ENCODE results near the gene HS3ST3B1. TPM values are rescaled to one million over a fixed set of nuclear protein-coding genes. Genes with fewer than 3 reads are reported as not detected.

The HS3ST3B1 gene
- total RNA-seq, 3 donors from 2014 or later = 0.96 to 3.6 (median 2.8) TPM

GRCh38 chr17:14325618-14326167 is 24.8 kb downstream of the HS3ST3B1 start:
- TF ChIP-seq POLR2A (IDR thresholded peaks at IDR 0.05) (no peak), CTCF (IDR thresholded peaks at IDR 0.05) (no peak), POLR2AphosphoS5 (IDR thresholded peaks at IDR 0.05) (no peak)
- no peaks in the 10 kb centered on the region for H3K27me3 ChIP-seq
- no peak overlapping the region for H3K27ac ChIP-seq
- no peaks in the 10 kb centered on the region for H3K36me3 ChIP-seq
- H3K4me1 ChIP-seq = no peaks in the 10 kb centered on the region
- DNase-seq (ENCODE audit: low spot score in 2 of 2) = no peak
- intact Hi-C loops (cut with DNase I; ENCODE audit: low total_unique reads) = no loop called here
- no peak overlapping the region for H3K4me3 ChIP-seq
- H3K9me3 ChIP-seq = no peaks in the 10 kb centered on the region

GRCh38 chr17:14329900-14330491 is 29.1 kb downstream of the HS3ST3B1 start:
- H3K9me3 ChIP-seq = no peaks in the 10 kb centered on the region
- no peak overlapping the region for H3K4me3 ChIP-seq
- no peaks in the 10 kb centered on the region for H3K36me3 ChIP-seq
- H3K27me3 ChIP-seq = no peaks in the 10 kb centered on the region
- DNase-seq (ENCODE audit: low spot score in 2 of 2) = no peak
- TF ChIP-seq POLR2AphosphoS5 (IDR thresholded peaks at IDR 0.05) (no peak), CTCF (IDR thresholded peaks at IDR 0.05) (no peak), POLR2A (IDR thresholded peaks at IDR 0.05) (no peak)
- intact Hi-C loops (cut with DNase I; ENCODE audit: low total_unique reads) = loop anchor here (10.0 kb wide), 1 partner anchor 945 kb away; no protein-coding TSS in a partner anchor
- H3K27ac ChIP-seq = no peak overlapping the region
- no peaks in the 10 kb centered on the region for H3K4me1 ChIP-seq

DNA sequence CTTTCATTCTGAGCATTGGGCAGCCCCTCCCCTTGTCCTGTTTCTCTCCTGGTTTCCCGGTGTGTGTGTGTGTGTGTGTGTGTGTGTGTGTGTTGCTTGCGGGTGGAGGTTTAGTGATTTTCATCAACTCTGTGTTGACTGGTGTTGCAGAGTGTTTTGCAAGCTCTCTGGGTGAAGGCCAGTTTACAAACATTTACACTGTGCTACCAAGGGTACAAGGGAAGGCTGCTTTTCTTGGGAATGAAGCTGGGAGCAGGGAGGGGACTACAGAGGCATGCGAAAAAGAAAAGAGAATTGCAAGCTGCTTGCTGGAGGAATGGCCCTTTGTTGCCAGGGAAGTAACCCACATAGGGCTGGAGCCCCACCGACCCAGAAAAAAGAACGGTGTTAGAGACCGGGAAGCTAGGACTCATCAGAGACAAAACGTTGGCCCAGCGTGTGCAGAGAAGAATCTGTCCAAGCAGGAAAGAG is 29.6 kb downstream of the HS3ST3B1 start:
- H3K4me3 ChIP-seq = no peak overlapping the region
- no peaks in the 10 kb centered on the region for H3K4me1 ChIP-seq
- intact Hi-C loops (cut with DNase I; ENCODE audit: low total_unique reads) = loop anchor here (10.0 kb wide), 1 partner anchor 946 kb away; no protein-coding TSS in a partner anchor
- H3K27me3 ChIP-seq = no peaks in the 10 kb centered on the region
- no peaks in the 10 kb centered on the region for H3K36me3 ChIP-seq
- no peak for TF ChIP-seq CTCF (IDR thresholded peaks at IDR 0.05)
- no peak for TF ChIP-seq POLR2AphosphoS5 (IDR thresholded peaks at IDR 0.05)
- TF ChIP-seq POLR2A (IDR thresholded peaks at IDR 0.05) = no peak
- no peaks in the 10 kb centered on the region for H3K9me3 ChIP-seq
- no peak for DNase-seq (ENCODE audit: low spot score in 2 of 2)
- H3K27ac ChIP-seq = no peak overlapping the region

DNA sequence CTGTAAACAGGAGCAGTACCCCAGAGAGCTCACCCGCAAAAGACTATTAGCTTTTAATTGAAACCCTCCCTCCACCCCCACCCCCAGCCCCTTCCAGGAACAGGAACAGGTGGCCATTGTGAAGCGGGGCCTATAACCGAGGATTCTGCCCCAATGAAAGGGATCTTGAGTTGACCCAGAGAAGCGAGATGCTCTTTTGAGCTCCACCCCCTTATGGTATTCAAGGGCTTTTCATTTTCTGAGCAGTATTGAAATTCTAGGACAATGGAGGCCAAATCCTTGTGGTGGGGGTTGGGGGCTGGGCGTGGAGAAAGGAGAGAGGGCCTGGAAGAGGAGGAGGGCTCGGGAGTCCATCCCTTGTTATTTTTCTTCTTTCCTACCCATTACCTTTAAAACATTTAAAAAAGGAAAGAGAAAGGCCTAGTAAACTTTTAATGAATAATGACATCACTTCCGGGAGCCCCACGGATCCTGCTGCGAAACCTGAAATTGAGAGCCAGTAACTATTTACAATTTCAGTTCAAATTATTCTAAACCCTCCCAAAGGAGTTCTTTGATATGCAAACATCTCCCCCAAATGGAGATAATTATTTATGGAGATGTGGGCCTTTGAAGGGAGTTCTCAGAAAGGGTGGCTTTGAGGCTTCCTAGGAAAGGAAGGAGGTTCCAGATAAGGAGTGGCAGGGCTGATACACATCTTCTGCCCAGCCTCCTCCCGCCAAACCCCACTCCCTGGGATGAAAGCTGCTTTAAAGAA is 30.5 kb downstream of the HS3ST3B1 start:
- Histone ChIP-seq H3K9me3 (no peaks in the 10 kb centered on the region), H3K27ac (no peak overlapping the region), H3K4me3 (no peak overlapping the region), H3K36me3 (no peaks in the 10 kb centered on the region), H3K27me3 (no peaks in the 10 kb centered on the region), H3K4me1 (no peaks in the 10 kb centered on the region)
- TF ChIP-seq POLR2AphosphoS5 (IDR thresholded peaks at IDR 0.05) (no peak), CTCF (IDR thresholded peaks at IDR 0.05) (no peak), POLR2A (IDR thresholded peaks at IDR 0.05) (no peak)
- intact Hi-C loops (cut with DNase I; ENCODE audit: low total_unique reads) = loop anchor here (10.0 kb wide), 1 partner anchor 947 kb away; no protein-coding TSS in a partner anchor
- no peak for DNase-seq (ENCODE audit: low spot score in 2 of 2)

DNA sequence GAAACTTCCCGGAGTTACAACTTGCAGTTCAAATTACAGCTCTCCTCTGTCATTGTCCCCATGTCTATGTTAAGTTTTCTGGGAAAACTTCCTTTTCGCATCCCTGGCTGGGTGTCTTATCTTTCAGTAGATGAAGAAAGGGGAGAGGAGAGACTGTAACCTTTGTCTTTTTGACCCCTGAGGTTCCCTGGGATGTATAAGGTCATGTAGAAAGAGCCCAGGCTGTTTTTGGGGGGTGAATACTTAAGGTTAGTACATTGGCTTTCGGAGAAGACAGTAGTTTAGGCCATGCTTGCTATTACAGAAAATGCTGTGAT is 31.1 kb downstream of the HS3ST3B1 start:
- intact Hi-C loops (cut with DNase I; ENCODE audit: low total_unique reads) = loop anchor here (10.0 kb wide), 1 partner anchor 947 kb away; no protein-coding TSS in a partner anchor
- Histone ChIP-seq H3K9me3 (no peaks in the 10 kb centered on the region), H3K27me3 (no peaks in the 10 kb centered on the region), H3K36me3 (no peaks in the 10 kb centered on the region), H3K27ac (no peak overlapping the region), H3K4me3 (no peak overlapping the region), H3K4me1 (no peaks in the 10 kb centered on the region)
- TF ChIP-seq POLR2AphosphoS5 (IDR thresholded peaks at IDR 0.05) = no peak
- no peak for TF ChIP-seq CTCF (IDR thresholded peaks at IDR 0.05)
- TF ChIP-seq POLR2A (IDR thresholded peaks at IDR 0.05) = no peak
- DNase-seq (ENCODE audit: low spot score in 2 of 2) = no peak

Measured in breast epithelium (tissue), 4 donors.